RWPE2 (cell line): ENCODE results near the gene VMO1.

ENCODE experiments used
- ATAC-seq: fragments of 200-7000 bp; cut with Tn5 transposase; 3 replicates; pipeline ENCODE4 v1.9.1; 2021; ENCODE audit warnings: low read depth
- DNase-seq: peaks from one replicate; pipeline ENCODE4 v3.0.0-alpha.2; 2020; ENCODE audit warnings: low spot score
- H3K27ac ChIP-seq: fragments of 450-650 bp; 2 replicates; pipeline ENCODE4 v1.5.1; 2017; ENCODE audit warnings: mild to moderate bottlenecking; ENCODE audit not compliant: poor library complexity, severe bottlenecking
- H3K27me3 ChIP-seq: fragments of 250-450 bp; sonication (Bioruptor Pico); 2 replicates; pipeline ENCODE4 v1.5.1; 2021; ENCODE audit warnings: mild to moderate bottlenecking, moderate library complexity; ENCODE audit not compliant: insufficient read depth, poor library complexity, severe bottlenecking
- H3K36me3 ChIP-seq: fragments of 250-450 bp; sonication (Bioruptor Pico); 2 replicates; pipeline ENCODE4 v1.5.1; 2020; ENCODE audit warnings: low read depth, mild to moderate bottlenecking, moderate library complexity
- H3K4me1 ChIP-seq: fragments of 250-450 bp; sonication (Bioruptor Pico); 2 replicates; pipeline ENCODE4 v1.5.1; 2021; ENCODE audit warnings: mild to moderate bottlenecking, moderate library complexity; ENCODE audit not compliant: insufficient read depth, poor library complexity, severe bottlenecking
- H3K4me3 ChIP-seq: fragments of 250-450 bp; sonication (Bioruptor Pico); 2 replicates; pipeline ENCODE4 v1.5.1; 2021; ENCODE audit warnings: mild to moderate bottlenecking, moderate library complexity; ENCODE audit not compliant: severe bottlenecking
- H3K9me3 ChIP-seq: fragments of 250-450 bp; sonication (Bioruptor Pico); 2 replicates; pipeline ENCODE4 v1.5.1; 2021; ENCODE audit warnings: mild to moderate bottlenecking, moderate library complexity; ENCODE audit not compliant: severe bottlenecking
- CTCF ChIP-seq: fragments of 450-650 bp; IDR thresholded peaks from one replicate; pipeline ENCODE4 v1.5.1; 2017; ENCODE audit warnings: mild to moderate bottlenecking, moderate library complexity; ENCODE audit not compliant: poor library complexity, severe bottlenecking

VMO1 gene

DNA sequence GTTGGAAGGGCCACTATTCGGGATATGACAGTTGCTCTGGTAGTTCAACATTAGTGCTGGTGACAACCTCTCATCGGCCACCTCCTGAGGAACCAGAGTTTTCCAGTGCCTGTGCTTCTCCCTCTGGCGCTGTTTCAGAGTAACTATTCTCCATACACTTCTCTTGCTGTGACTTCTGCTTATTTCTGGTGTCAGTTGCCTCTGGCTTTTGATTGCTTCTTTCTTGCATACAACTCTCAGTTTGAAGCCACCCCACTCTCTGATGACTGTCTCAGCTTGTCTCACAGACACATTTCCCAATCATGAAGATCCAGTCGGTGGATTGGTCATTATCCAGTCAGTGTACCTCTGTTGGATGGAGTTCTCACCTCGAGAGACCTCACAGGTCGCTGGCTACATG, 17.9 kb downstream of the VMO1 start:
- Histone ChIP-seq H3K4me3 (no peak overlapping the region), H3K36me3 (no peaks in the 10 kb centered on the region), H3K4me1 (no peaks in the 10 kb centered on the region), H3K27ac (no peak overlapping the region), H3K9me3 (no peaks in the 10 kb centered on the region), H3K27me3 (no peaks in the 10 kb centered on the region)
- no peak for DNase-seq
- TF ChIP-seq CTCF, result no peak
- no peak for ATAC-seq

GRCh38 chr17:4766723-4767122, 19.4 kb downstream of the VMO1 start:
- Histone ChIP-seq H3K27me3 (no peaks in the 10 kb centered on the region), H3K9me3 (no peaks in the 10 kb centered on the region), H3K4me3 (no peak overlapping the region), H3K27ac (no peak overlapping the region), H3K4me1 (no peaks in the 10 kb centered on the region), H3K36me3 (no peaks in the 10 kb centered on the region)
- ATAC-seq (no peak), DNase-seq (no peak)
- TF ChIP-seq CTCF, result no peak

GRCh38 chr17:4766201-4766600, 20.0 kb downstream of the VMO1 start:
- H3K4me3 ChIP-seq, result no peak overlapping the region
- no peak for ATAC-seq

DNA sequence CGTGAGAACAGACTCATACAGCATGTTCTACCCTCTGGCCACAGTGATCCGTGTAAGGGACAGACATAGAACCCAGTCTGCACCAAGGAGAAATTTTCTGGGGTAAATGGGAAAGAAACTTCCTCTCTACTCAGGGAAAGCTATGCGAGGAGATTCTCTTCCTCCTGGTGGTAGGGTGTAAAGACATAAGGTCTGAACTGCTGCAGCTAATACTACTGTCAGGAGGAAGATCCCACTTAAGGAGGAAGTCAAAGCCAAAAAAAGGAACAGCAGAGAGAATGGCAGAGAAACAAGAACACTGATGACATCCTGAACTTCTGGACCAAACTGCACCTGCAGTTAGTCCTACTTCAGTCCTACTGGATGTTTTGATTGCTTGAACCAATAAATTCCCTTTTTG, 21.6 kb downstream of the VMO1 start:
- Histone ChIP-seq H3K36me3 (no peaks in the 10 kb centered on the region), H3K9me3 (no peaks in the 10 kb centered on the region), H3K27me3 (no peaks in the 10 kb centered on the region), H3K27ac (no peak overlapping the region), H3K4me3 (no peak overlapping the region), H3K4me1 (no peaks in the 10 kb centered on the region)
- DNase-seq (no peak), ATAC-seq (no peak)
- TF ChIP-seq CTCF, result no peak

More at GRCh38 chr17:4766201-4766600, 20.0 kb downstream of the VMO1 start:
- H3K27me3 ChIP-seq, result no peaks in the 10 kb centered on the region
- no peak for TF ChIP-seq CTCF
- no peak for DNase-seq
- H3K4me1 ChIP-seq, result no peaks in the 10 kb centered on the region
- no peak overlapping the region for H3K27ac ChIP-seq
- H3K9me3 ChIP-seq, result no peaks in the 10 kb centered on the region
- no peaks in the 10 kb centered on the region for H3K36me3 ChIP-seq

GRCh38 chr17:4759776-4760236, 26.4 kb downstream of the VMO1 start:
- no peak overlapping the region for H3K4me3 ChIP-seq
- DNase-seq (no peak), ATAC-seq (no peak)
- no peaks in the 10 kb centered on the region for H3K27me3 ChIP-seq
- TF ChIP-seq CTCF, result no peak
- no peak overlapping the region for H3K27ac ChIP-seq
- no peaks in the 10 kb centered on the region for H3K9me3 ChIP-seq
- no peaks in the 10 kb centered on the region for H3K36me3 ChIP-seq
- no peaks in the 10 kb centered on the region for H3K4me1 ChIP-seq
